Measurements from ENCODE around the gene RASGRP3.

Gene RASGRP3, protein sequence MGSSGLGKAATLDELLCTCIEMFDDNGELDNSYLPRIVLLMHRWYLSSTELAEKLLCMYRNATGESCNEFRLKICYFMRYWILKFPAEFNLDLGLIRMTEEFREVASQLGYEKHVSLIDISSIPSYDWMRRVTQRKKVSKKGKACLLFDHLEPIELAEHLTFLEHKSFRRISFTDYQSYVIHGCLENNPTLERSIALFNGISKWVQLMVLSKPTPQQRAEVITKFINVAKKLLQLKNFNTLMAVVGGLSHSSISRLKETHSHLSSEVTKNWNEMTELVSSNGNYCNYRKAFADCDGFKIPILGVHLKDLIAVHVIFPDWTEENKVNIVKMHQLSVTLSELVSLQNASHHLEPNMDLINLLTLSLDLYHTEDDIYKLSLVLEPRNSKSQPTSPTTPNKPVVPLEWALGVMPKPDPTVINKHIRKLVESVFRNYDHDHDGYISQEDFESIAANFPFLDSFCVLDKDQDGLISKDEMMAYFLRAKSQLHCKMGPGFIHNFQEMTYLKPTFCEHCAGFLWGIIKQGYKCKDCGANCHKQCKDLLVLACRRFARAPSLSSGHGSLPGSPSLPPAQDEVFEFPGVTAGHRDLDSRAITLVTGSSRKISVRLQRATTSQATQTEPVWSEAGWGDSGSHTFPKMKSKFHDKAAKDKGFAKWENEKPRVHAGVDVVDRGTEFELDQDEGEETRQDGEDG

DNA sequence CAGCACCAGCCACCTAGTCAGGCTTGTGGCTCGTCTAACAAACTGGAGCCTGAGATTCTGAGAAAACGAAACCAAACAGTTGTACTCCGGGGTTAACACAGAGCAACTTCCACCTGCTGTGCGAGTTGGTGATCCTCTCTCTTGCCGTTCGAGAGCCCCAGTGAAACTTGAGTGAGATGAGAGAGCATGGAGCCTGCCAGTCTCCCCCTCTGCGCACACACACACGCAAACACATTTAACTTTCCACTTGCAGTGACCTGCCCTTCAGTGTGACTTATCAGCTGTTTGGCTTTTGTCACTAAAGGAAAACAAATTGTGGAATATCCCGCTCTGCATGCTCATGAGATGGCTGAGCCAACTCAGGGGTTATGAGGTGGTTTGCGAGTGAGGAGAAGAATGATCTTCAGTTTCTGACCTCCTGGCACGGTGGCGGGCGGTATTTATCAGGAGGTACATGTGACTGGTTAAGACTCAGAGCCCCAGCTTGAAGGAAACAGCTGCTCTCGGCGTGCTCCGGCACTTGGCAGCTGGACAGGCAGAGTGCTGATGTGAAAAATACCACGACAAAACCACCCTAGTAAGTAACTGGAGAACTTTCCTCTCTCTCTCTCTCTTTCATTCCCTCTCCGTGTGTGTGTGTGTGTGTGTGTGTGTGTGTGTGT, at the start of gene RASGRP3:
RASGRP3 (plus strand) TSS at position 519 of the 662 bp plus-strand sequence. CDS start 38,488 bp downstream, outside the sequence.
- DNase-seq (ENCODE audit: low spot score) = peak; percentile 60
- ChIA-PET CTCF (interaction anchor here (0.6 to 1.2 kb wide), 5 partner anchors 12 to 514 kb away, joined by 3 to 6 read pairs (median 5); no protein-coding TSS in a partner anchor), POLR2A (ENCODE audit: low non-redundant PET) (no interaction called here)
- TF ChIP-seq, protein P1, sequence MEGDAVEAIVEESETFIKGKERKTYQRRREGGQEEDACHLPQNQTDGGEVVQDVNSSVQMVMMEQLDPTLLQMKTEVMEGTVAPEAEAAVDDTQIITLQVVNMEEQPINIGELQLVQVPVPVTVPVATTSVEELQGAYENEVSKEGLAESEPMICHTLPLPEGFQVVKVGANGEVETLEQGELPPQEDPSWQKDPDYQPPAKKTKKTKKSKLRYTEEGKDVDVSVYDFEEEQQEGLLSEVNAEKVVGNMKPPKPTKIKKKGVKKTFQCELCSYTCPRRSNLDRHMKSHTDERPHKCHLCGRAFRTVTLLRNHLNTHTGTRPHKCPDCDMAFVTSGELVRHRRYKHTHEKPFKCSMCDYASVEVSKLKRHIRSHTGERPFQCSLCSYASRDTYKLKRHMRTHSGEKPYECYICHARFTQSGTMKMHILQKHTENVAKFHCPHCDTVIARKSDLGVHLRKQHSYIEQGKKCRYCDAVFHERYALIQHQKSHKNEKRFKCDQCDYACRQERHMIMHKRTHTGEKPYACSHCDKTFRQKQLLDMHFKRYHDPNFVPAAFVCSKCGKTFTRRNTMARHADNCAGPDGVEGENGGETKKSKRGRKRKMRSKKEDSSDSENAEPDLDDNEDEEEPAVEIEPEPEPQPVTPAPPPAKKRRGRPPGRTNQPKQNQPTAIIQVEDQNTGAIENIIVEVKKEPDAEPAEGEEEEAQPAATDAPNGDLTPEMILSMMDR (conservative IDR thresholded peaks at IDR 0.05; ENCODE audit: low read depth) = no peak
- H3K27ac ChIP-seq = peak within 1 kb of the TSS; percentile 56

DNA sequence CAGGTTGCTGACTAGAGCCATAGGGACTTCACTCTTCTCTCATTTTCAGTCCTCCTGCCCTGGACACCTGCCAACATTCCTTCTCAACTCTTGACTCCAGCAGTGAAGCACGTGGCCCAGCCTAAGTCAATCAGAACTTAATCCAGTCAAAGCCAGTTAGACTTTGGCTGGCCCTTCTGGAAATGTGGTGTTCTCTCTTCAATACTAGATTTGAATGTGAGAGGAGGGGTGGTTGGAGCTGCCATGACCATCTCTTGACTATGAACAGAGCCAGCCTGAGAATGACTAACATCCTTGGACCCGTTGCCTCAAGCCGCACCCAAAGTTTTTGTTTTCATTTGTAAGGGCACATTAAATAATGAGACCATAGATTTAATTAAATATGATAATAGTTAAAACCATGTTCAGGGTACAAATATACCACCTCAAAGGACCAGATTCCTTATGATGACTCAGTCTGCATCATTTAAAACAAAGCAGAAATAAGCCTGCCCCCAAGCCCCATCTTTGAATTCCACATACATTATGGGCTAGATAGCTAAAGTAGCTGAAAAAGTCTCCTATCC, 49.7 kb upstream of the RASGRP3 start:
- H3K27ac ChIP-seq = no peak overlapping the region
- peak; percentile 19 for DNase-seq (ENCODE audit: low spot score)
- POLR2A ChIA-PET (ENCODE audit: low non-redundant PET) = no interaction called here
- CTCF ChIA-PET = no interaction called here
- TF ChIP-seq, protein P1 (conservative IDR thresholded peaks at IDR 0.05; ENCODE audit: low read depth) = no peak

DNA sequence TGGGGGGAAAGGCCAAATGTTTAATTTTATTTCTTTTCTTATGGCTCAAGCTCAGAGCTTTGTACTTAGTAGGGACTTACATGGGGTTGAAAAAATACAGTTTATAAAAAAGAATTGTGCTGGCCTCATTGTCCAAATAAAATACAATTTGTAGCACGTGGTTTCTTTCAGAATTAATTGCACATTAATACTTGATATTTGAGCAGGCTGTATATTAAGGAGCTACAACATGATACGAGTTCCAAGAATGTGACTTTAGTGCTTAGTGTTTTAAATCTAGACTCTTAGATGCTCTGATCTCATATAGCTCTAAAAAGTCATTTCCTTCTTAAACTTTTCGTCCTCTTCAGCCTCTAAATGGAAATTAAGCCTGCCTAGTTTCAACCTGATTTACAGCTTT, 46.4 kb upstream of the RASGRP3 start:
- no peak overlapping the region for H3K27ac ChIP-seq
- no peak for DNase-seq (ENCODE audit: low spot score)
- TF ChIP-seq, protein P1 (conservative IDR thresholded peaks at IDR 0.05; ENCODE audit: low read depth) = no peak
- ChIA-PET POLR2A (ENCODE audit: low non-redundant PET) (no interaction called here), CTCF (interaction anchor here (0.6 kb wide), 1 partner anchor 248 kb away, joined by 3 read pairs; no protein-coding TSS in a partner anchor)

DNA sequence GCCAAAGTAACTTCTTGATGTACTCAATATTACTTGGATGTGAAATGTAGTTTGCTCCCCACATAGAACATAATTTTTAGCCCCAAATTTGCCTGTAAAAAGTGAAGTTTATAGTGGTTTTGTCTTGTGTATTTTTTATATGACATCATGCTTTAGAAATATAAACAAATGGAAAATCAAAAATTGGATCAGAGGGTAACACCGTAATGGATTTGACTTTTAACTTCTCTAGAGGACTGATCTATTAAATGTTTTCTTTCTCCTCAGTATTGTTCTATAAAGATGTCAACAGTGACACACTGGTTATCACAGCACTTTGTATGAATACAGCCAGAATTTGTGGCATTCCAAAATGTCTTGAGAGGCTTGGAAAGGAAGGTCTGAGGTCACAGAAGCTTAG, 45.6 kb upstream of the RASGRP3 start:
- TF ChIP-seq, protein P1 (conservative IDR thresholded peaks at IDR 0.05; ENCODE audit: low read depth) = no peak
- no peak for DNase-seq (ENCODE audit: low spot score)
- no peak overlapping the region for H3K27ac ChIP-seq
- ChIA-PET POLR2A (ENCODE audit: low non-redundant PET) (no interaction called here), CTCF (no interaction called here)

DNA sequence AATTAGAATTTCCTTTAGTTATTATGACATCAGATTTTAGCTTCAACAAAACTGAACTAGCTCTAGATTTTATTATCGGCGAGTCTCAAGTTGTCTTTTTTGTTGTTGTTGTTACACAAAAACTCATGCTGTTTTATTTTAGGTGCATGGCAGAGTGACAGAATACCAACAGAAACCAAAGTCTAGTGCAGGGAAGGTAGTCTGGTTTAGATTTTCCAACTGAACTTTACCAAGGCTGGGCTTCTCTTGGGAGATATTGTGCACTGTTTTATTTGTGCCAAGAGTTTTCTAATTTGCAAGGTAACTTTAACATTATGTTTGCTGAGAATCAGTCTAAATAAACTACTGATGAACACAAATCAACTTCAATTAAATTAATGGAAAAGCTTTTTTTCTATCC, 43.6 kb upstream of the RASGRP3 start:
- CTCF ChIA-PET = no interaction called here
- DNase-seq (ENCODE audit: low spot score) = no peak
- TF ChIP-seq, protein P1 (conservative IDR thresholded peaks at IDR 0.05; ENCODE audit: low read depth) = no peak
- H3K27ac ChIP-seq = no peak overlapping the region
- POLR2A ChIA-PET (ENCODE audit: low non-redundant PET) = no interaction called here

All from RWPE1 (cell line).